ENCODE measurements around the gene SMIM24. TPM values are rescaled to one million over a fixed set of nuclear protein-coding genes. Genes with fewer than 3 reads are reported as not detected.

SMIM24 gene
- total and polyA plus RNA-seq, 10 of the 15 experiments (the other 5 are each of a cell fraction or from before 2014, with no cell fraction given), result 0.14 to 0.44 (median 0.23) TPM; not detected in 4

- Histone ChIP-seq H3K9ac (ENCODE audit: control insufficient read depth, insufficient read depth, low read length) (no peak overlapping the region), H3K27me3 (replicated peaks in 1 of 2; ENCODE audit: control insufficient read depth in 2 of 2, insufficient read depth in 2 of 2, low read length in 1 of 2) (no peaks in the 10 kb centered on the region), H2AFZ (ENCODE audit: control insufficient read depth, low read depth, low read length) (no peak overlapping the region), H3K4me3 (no peak overlapping the region), H4K20me1 (ENCODE audit: control insufficient read depth, insufficient read depth) (no peaks in the 10 kb centered on the region), H3K36me3 (ENCODE audit: control insufficient read depth in 2 of 2, insufficient read depth in 2 of 2, low read length in 1 of 2) (peaks cover 13 to 28% of the 10 kb centered on the region in 2 experiments; a peak in 3 of 4 replicates), H3K79me2 (ENCODE audit: control insufficient read depth, insufficient read depth, low read length) (no peaks in the 10 kb centered on the region), H3K4me1 (ENCODE audit: control insufficient read depth, insufficient read depth, low read length) (no peaks in the 10 kb centered on the region), H3K27ac (ENCODE audit: control insufficient read depth, insufficient read depth) (no peak overlapping the region), H3K4me2 (ENCODE audit: control insufficient read depth, insufficient read depth) (no peak overlapping the region), H3K9me3 (replicated peaks; ENCODE audit: control insufficient read depth, insufficient read depth, low read length) (no peaks in the 10 kb centered on the region)
- DNase-seq (ENCODE audit: low read depth, low spot score) (no peak), FAIRE-seq (no peak), ATAC-seq (no peak)
- BruUV-seq (replicated peaks), result no TSS peak
- 57% methylated on average over 10 of the region's 10 CpGs for WGBS (ENCODE audit: insufficient coverage, insufficient replicate concordance, low lambda C conversion rate, missing lambda C conversion rate)
- intact Hi-C loops (cut with micrococcal nuclease; ENCODE audit: unreplicated experiment), result no loop called here
- TF ChIP-seq ETV6 (conservative IDR thresholded peaks at IDR 0.05 in 1 of 2, IDR thresholded peaks at IDR 0.05 in 1 of 2; ENCODE audit: borderline replicate concordance in 1 of 2, low read depth in 1 of 2) (no peak), MTA2 (IDR thresholded peaks at IDR 0.05; ENCODE audit: low read depth) (no peak), KAT2A (conservative IDR thresholded peaks at IDR 0.05; ENCODE audit: control insufficient read depth, low read depth, low read length) (no peak), SMC3 (IDR thresholded peaks at IDR 0.05; ENCODE audit: borderline replicate concordance, low read length) (no peak), MLLT1 (IDR thresholded peaks at IDR 0.05) (no peak)
- ChIA-PET CTCF (no interaction called here), SMC1A (ENCODE audit: uncharacterized antibody, unreplicated experiment) (interaction anchor here (0.6 kb wide), 1 partner anchor 63 kb away, joined by 4 read pairs; no protein-coding TSS in a partner anchor), POLR2A (interaction anchor here (0.6 kb wide), 2 partner anchors 270 to 462 kb away, joined by 3 read pairs; no protein-coding TSS in a partner anchor), RAD21 (ENCODE audit: unreplicated experiment) (no interaction called here)
- in situ Hi-C loops (cut with MboI), result no loop called here
Measured at GRCh38 chr19:3451451-3451866, 28.9 kb downstream of the SMIM24 start.
